OCI-LY1 (cell line): ENCODE data around the gene SLC39A11.

Experiments used
- H2AFZ ChIP-seq: fragments of 200-600 bp; sonication (generic), shearing (Covaris generic); 2 replicates; pipeline ENCODE4 v1.6.0; 2014; ENCODE audit warnings: antibody characterized with exemption, mild to moderate bottlenecking, low read length
- H3F3A ChIP-seq: fragments of 200-600 bp; sonication (generic), shearing (Covaris generic); 2 replicates; pipeline ENCODE4 v1.6.0; 2014; ENCODE audit warnings: mild to moderate bottlenecking, antibody characterized with exemption, low read length, moderate library complexity; ENCODE audit not compliant: insufficient read depth
- H3K27ac ChIP-seq: fragments of 200-600 bp; sonication (generic); 2 replicates; pipeline ENCODE4 v1.5.1; 2014; ENCODE audit warnings: low read length, mixed run types, mild to moderate bottlenecking, low read depth; ENCODE audit not compliant: poor library complexity, severe bottlenecking
- H3K27me3 ChIP-seq: fragments of 200-600 bp; sonication (generic); 2 replicates; pipeline ENCODE4 v1.6.0; 2014; ENCODE audit warnings: antibody characterized with exemption, mild to moderate bottlenecking, low read length, moderate library complexity; ENCODE audit not compliant: insufficient read depth
- H3K36me3 ChIP-seq: fragments of 200-600 bp; sonication (generic); 2 replicates; pipeline ENCODE4 v1.6.1; 2014; ENCODE audit warnings: mild to moderate bottlenecking, antibody characterized with exemption, low read length, moderate library complexity, mixed read lengths; ENCODE audit not compliant: insufficient read depth
- H3K4me1 ChIP-seq: fragments of 200-600 bp; sonication (generic); 2 replicates; pipeline ENCODE4 v1.5.1; 2014; ENCODE audit warnings: mild to moderate bottlenecking, low read length, moderate library complexity; ENCODE audit not compliant: insufficient read depth, severe bottlenecking
- H3K4me2 ChIP-seq: fragments of 200-600 bp; sonication (generic), shearing (Covaris generic); 2 replicates; pipeline ENCODE4 v1.6.1; 2014; ENCODE audit warnings: low read length
- H3K4me3 ChIP-seq: fragments of 200-600 bp; sonication (generic); 2 replicates; pipeline ENCODE4 v1.5.1; 2014; ENCODE audit warnings: low read length, low read depth, mild to moderate bottlenecking, mixed read lengths; ENCODE audit not compliant: poor library complexity, severe bottlenecking
- H3K79me2 ChIP-seq: fragments of 200-600 bp; shearing (Covaris generic); 2 replicates; pipeline ENCODE4 v1.6.1; 2016; ENCODE audit warnings: mixed run types, low read length, mixed read lengths; ENCODE audit not compliant: insufficient read depth
- H3K9ac ChIP-seq: fragments of 200-600 bp; sonication (generic), shearing (Covaris generic); 2 replicates; pipeline ENCODE4 v1.6.1; 2014; ENCODE audit warnings: mild to moderate bottlenecking, low read length, mixed read lengths
- H3K9me2 ChIP-seq: fragments of 200-600 bp; sonication (generic), shearing (Covaris generic); 2 replicates; pipeline ENCODE4 v1.6.1; 2014; ENCODE audit warnings: low read depth, mild to moderate bottlenecking, low read length, mixed read lengths
- H3K9me3 ChIP-seq: fragments of 200-600 bp; shearing (Covaris generic); 2 replicates; pipeline ENCODE4 v1.6.1; 2014; ENCODE audit warnings: low read length, mixed read lengths
- H4K20me1 ChIP-seq: fragments of 200-600 bp; sonication (generic), shearing (Covaris generic); 2 replicates; pipeline ENCODE4 v1.6.0; 2016; ENCODE audit warnings: mild to moderate bottlenecking, low read length; ENCODE audit not compliant: insufficient read depth
- EZH2 ChIP-seq: fragments of 200-600 bp; sonication (generic), shearing (Covaris generic); IDR thresholded peaks from 2 replicates; pipeline ENCODE4 v1.8.0; 2017; ENCODE audit warnings: borderline replicate concordance, mixed run types, mild to moderate bottlenecking, antibody characterized with exemption, low read length, moderate library complexity, mixed read lengths
- TF ChIP-seq, protein P1 (sequence below): fragments of 200-600 bp; sonication (generic), shearing (Covaris generic); IDR thresholded peaks from 2 replicates; pipeline ENCODE4 v1.5.1; 2017; ENCODE audit warnings: mild to moderate bottlenecking, antibody characterized with exemption, low read length, moderate library complexity, mixed read lengths

Gene SLC39A11

DNA sequence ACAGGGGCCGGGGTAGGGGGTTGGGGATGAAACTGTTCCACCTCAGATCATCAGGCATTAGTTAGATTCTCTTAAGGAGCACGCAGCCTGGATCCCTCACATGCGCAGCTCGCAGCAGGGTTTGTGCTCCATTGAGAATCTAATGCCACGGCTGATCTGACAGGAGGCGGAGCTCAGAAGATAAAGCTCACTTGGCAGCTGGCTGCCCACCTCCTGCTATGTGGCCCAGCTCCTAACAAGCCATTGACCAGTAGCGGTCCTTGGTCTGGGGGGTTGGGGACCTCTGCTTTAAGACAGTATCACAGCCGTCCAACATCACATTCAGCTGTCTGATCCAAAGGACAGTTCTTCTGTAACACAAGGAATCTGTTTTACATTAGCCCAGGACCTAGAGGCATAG is 62.5 kb downstream of the SLC39A11 start:
- no peak for TF ChIP-seq EZH2
- TF ChIP-seq, protein P1, sequence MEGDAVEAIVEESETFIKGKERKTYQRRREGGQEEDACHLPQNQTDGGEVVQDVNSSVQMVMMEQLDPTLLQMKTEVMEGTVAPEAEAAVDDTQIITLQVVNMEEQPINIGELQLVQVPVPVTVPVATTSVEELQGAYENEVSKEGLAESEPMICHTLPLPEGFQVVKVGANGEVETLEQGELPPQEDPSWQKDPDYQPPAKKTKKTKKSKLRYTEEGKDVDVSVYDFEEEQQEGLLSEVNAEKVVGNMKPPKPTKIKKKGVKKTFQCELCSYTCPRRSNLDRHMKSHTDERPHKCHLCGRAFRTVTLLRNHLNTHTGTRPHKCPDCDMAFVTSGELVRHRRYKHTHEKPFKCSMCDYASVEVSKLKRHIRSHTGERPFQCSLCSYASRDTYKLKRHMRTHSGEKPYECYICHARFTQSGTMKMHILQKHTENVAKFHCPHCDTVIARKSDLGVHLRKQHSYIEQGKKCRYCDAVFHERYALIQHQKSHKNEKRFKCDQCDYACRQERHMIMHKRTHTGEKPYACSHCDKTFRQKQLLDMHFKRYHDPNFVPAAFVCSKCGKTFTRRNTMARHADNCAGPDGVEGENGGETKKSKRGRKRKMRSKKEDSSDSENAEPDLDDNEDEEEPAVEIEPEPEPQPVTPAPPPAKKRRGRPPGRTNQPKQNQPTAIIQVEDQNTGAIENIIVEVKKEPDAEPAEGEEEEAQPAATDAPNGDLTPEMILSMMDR: no peak
- no peaks in the 10 kb centered on the region for H3K9me3 ChIP-seq
- H3K27me3 ChIP-seq: no peaks in the 10 kb centered on the region
- no peaks in the 10 kb centered on the region for H4K20me1 ChIP-seq
- no peaks in the 10 kb centered on the region for H3F3A ChIP-seq
- no peak overlapping the region for H3K4me2 ChIP-seq
- H2AFZ ChIP-seq: no peak overlapping the region
- no peak overlapping the region for H3K27ac ChIP-seq
- H3K9ac ChIP-seq: no peak overlapping the region
- no peak overlapping the region for H3K4me3 ChIP-seq
- H3K4me1 ChIP-seq: no peaks in the 10 kb centered on the region
- no peaks in the 10 kb centered on the region for H3K9me2 ChIP-seq
- no peaks in the 10 kb centered on the region for H3K79me2 ChIP-seq
- peaks cover 6% of the 10 kb centered on the region for H3K36me3 ChIP-seq

DNA sequence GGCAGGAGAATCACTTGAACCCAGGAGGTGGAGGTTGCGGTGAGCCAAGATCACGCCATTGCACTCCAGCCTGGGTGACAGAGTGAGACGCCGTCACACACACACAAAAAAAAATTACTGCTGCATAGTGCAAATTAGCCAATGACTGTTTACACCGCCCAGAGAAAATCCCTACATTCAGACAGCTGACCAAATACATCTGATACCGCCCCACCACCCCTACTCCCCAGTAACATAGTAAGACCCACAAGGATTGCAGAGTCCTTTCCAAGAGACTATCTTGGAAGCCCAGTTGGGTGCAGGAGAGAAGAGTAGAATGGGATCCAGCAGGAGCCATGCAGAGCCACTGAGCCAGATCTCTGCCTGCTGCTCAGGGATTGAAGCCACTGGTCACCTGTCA is 63.5 kb downstream of the SLC39A11 start:
- no peaks in the 10 kb centered on the region for H3K9me2 ChIP-seq
- H3K27me3 ChIP-seq: no peaks in the 10 kb centered on the region
- H3K27ac ChIP-seq: no peak overlapping the region
- H3K9me3 ChIP-seq: no peaks in the 10 kb centered on the region
- H3K4me2 ChIP-seq: no peak overlapping the region
- H3K4me1 ChIP-seq: no peaks in the 10 kb centered on the region
- no peak for TF ChIP-seq EZH2
- TF ChIP-seq, protein P1: no peak
- H3K9ac ChIP-seq: no peak overlapping the region
- no peak overlapping the region for H3K4me3 ChIP-seq
- H3F3A ChIP-seq: no peaks in the 10 kb centered on the region
- H3K79me2 ChIP-seq: no peaks in the 10 kb centered on the region
- peaks cover 7% of the 10 kb centered on the region for H3K36me3 ChIP-seq
- H4K20me1 ChIP-seq: no peaks in the 10 kb centered on the region
- H2AFZ ChIP-seq: no peak overlapping the region

DNA sequence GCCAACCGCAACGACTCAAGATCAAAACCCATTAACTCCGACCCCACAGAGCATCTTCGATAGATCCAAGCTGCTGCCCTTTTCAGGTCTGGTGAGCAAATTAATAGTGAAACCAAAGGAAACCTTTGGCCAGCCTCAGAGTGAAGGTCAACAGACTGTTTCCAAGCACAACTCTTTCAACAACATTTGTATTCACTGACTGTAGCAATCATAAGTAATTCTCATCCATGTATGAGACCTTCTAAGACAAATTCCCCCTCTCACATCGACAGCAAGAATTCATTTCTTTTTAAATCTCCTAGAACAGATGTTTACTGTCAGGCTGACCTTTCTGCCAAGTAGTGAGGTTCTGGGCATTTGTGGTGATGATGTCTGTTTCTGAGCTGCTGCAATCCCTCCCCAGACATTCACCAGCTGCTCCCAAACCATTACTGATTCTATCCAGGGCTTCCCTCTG is 64.2 kb downstream of the SLC39A11 start:
- Histone ChIP-seq H2AFZ (no peak overlapping the region), H3K27ac (no peak overlapping the region), H3K36me3 (peaks cover 12% of the 10 kb centered on the region), H3K4me2 (no peak overlapping the region), H3K9me3 (no peaks in the 10 kb centered on the region), H4K20me1 (no peaks in the 10 kb centered on the region), H3F3A (no peaks in the 10 kb centered on the region), H3K4me3 (no peak overlapping the region), H3K9me2 (no peaks in the 10 kb centered on the region), H3K27me3 (no peaks in the 10 kb centered on the region), H3K4me1 (no peaks in the 10 kb centered on the region), H3K9ac (no peak overlapping the region), H3K79me2 (no peaks in the 10 kb centered on the region)
- no peak for TF ChIP-seq EZH2
- TF ChIP-seq, protein P1: no peak
